ENCODE data around the gene P4HA1.

DNA sequence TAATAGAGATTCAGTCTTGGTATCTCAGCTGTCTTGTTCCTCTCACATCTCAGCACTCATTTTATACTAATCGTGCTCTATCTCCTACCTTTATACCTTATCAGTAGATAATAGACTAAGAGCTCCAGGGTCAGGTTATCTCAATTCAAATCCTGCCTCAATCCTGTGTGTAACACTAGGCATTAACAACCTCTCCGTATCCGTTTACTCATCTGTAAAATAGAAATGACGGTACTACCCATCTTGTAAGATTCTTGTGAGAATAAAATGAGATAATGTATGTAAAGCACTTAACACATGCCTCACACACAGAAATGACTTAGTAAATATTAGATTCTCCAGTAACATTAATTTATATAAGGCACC is 622 bp upstream of the P4HA1 start:
- TF ChIP-seq, protein P1, sequence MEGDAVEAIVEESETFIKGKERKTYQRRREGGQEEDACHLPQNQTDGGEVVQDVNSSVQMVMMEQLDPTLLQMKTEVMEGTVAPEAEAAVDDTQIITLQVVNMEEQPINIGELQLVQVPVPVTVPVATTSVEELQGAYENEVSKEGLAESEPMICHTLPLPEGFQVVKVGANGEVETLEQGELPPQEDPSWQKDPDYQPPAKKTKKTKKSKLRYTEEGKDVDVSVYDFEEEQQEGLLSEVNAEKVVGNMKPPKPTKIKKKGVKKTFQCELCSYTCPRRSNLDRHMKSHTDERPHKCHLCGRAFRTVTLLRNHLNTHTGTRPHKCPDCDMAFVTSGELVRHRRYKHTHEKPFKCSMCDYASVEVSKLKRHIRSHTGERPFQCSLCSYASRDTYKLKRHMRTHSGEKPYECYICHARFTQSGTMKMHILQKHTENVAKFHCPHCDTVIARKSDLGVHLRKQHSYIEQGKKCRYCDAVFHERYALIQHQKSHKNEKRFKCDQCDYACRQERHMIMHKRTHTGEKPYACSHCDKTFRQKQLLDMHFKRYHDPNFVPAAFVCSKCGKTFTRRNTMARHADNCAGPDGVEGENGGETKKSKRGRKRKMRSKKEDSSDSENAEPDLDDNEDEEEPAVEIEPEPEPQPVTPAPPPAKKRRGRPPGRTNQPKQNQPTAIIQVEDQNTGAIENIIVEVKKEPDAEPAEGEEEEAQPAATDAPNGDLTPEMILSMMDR (IDR thresholded peaks at IDR 0.05), result no peak
- TF ChIP-seq POLR2A (IDR thresholded peaks at IDR 0.05), result no peak
